Stimulated activated CD4-positive, alpha-beta T cell treated with anti-CD3 and anti-CD28 coated beads, Interleukin-2, amount 100 ng/mL, for 4 hours (primary cell): Measurements from ENCODE around the gene RAD9A.

Experiments used
- DNase-seq: peaks from one replicate; pipeline ENCODE4 v3.0.0-alpha.2; 2020; ENCODE audit warnings: low read depth

Gene RAD9A

GRCh38 chr11:67357831-67358670, 33.7 kb upstream of the RAD9A start:
- no peak for DNase-seq

GRCh38 chr11:67364169-67364568, 27.6 kb upstream of the RAD9A start:
- DNase-seq, result no peak

- no peak for DNase-seq
Measured at GRCh38 chr11:67364783-67365722, 26.7 kb upstream of the RAD9A start.

GRCh38 chr11:67365736-67366444, 25.9 kb upstream of the RAD9A start:
- DNase-seq, result no peak

- DNase-seq, result no peak
Measured at GRCh38 chr11:67366546-67366945, 25.2 kb upstream of the RAD9A start.

- no peak for DNase-seq
Measured at GRCh38 chr11:67366961-67367760, 24.6 kb upstream of the RAD9A start.

- no peak for DNase-seq
Measured at GRCh38 chr11:67367761-67368227, 24.0 kb upstream of the RAD9A start.

- no peak for DNase-seq
Measured at GRCh38 chr11:67368621-67369020, 23.2 kb upstream of the RAD9A start.

- DNase-seq, result no peak
Measured at GRCh38 chr11:67369275-67369674, 22.5 kb upstream of the RAD9A start.

GRCh38 chr11:67369801-67370284, 21.9 kb upstream of the RAD9A start:
- no peak for DNase-seq

- DNase-seq, result no peak
Measured at GRCh38 chr11:67370351-67371076, 21.3 kb upstream of the RAD9A start.

GRCh38 chr11:67371189-67371910, 20.4 kb upstream of the RAD9A start:
- DNase-seq, result no peak

GRCh38 chr11:67371911-67372320, 19.9 kb upstream of the RAD9A start:
- no peak for DNase-seq

GRCh38 chr11:67372321-67372992, 19.3 kb upstream of the RAD9A start:
- no peak for DNase-seq

- no peak for DNase-seq
Measured at GRCh38 chr11:67372993-67373647, 18.7 kb upstream of the RAD9A start, which contains the start of gene CLCF1. Gene CLCF1 (minus strand): TSS chr11:67373598. CDS start chr11:67373539, 59 bp downstream.

GRCh38 chr11:67373648-67374570, 17.9 kb upstream of the RAD9A start:
- DNase-seq, result peak; percentile 61

GRCh38 chr11:67374571-67375281, 17.1 kb upstream of the RAD9A start:
- no peak for DNase-seq
